H1 (cell line): ENCODE data around the gene MSI2. TPM values are rescaled to one million over a fixed set of nuclear protein-coding genes. Genes with fewer than 3 reads are reported as not detected.
A peak's percentile ranks its signal among the peaks of the same experiment; 100 is the strongest.

Experiments used
- CTCF ChIA-PET: fragments of 300-600 bp; sonication (Branson Sonifier 250); formaldehyde crosslinking; loops from one replicate; lab custom pipeline; 2021; ENCODE audit not compliant: partially characterized antibody; lab: Charles Lee
- POLR2A ChIA-PET: fragments of 300-600 bp; sonication (Branson Sonifier 250); formaldehyde crosslinking; loops from one replicate; lab custom pipeline; 2021; ENCODE audit warnings: inconsistent platforms; ENCODE audit not compliant: partially characterized antibody; lab: Charles Lee
- DNase-seq, 2 experiments: peaks; one replicate each; pipeline versions ENCODE4 v3.0.0 to v3.0.0-alpha.2; 2010 to 2022; ENCODE audit warnings: low spot score in 2 of 2, low read depth in 1 of 2, mixed read lengths in 1 of 2
- FAIRE-seq: peaks from 2 replicates; lab custom pipeline; 2011; peaks lifted over from hg19 to GRCh38; lab: Jason Lieb, UNC
- H2AFZ ChIP-seq: 2 replicates; pipeline ENCODE4 v1.8.1; 2012; ENCODE audit warnings: low read length, inconsistent platforms
- H2AK5ac ChIP-seq: 2 replicates; pipeline ENCODE4 v1.6.1; 2013; ENCODE audit warnings: low read depth, low read length
- H2BK120ac ChIP-seq: replicated peaks from 2 replicates; pipeline ENCODE3; 2013; ENCODE audit warnings: low read depth, low read length, inconsistent platforms
- H2BK12ac ChIP-seq: 2 replicates; pipeline ENCODE4 v1.6.1; 2013; ENCODE audit warnings: low read depth, low read length
- H2BK15ac ChIP-seq: 2 replicates; pipeline ENCODE4 v1.6.1; 2013; ENCODE audit warnings: low read length
- H2BK20ac ChIP-seq: 2 replicates; pipeline ENCODE4 v1.6.1; 2013; ENCODE audit warnings: low read length
- H2BK5ac ChIP-seq: 2 replicates; pipeline ENCODE4 v1.6.1; 2013; ENCODE audit warnings: low read depth, low read length
- H3K14ac ChIP-seq: 2 replicates; pipeline ENCODE4 v1.6.1; 2013; ENCODE audit warnings: inconsistent platforms; ENCODE audit not compliant: insufficient read length
- H3K18ac ChIP-seq: 2 replicates; pipeline ENCODE4 v1.6.1; 2013; ENCODE audit warnings: low read length; ENCODE audit errors: extremely low read depth
- H3K23ac ChIP-seq: 2 replicates; pipeline ENCODE4 v1.6.1; 2013; ENCODE audit warnings: inconsistent platforms; ENCODE audit not compliant: insufficient read length
- H3K23me2 ChIP-seq: 2 replicates; pipeline ENCODE4 v1.6.1; 2013; ENCODE audit warnings: low read depth, low read length
- H3K27ac ChIP-seq: 2 replicates; pipeline ENCODE4 v1.6.1; 2011; ENCODE audit warnings: low read depth, low read length, inconsistent platforms
- H3K27me3 ChIP-seq, 4 experiments: replicated peaks in 1 of 4; 1 replicate in 1 of 4; 2 replicates in 3 of 4; pipeline versions ENCODE4 v1.6.1 to v1.8.1; 2011 to 2013; ENCODE audit warnings: low read length in 3 of 4, mild to moderate bottlenecking in 3 of 4, inconsistent platforms in 2 of 4, mixed read lengths in 2 of 4, moderate library complexity in 1 of 4; ENCODE audit not compliant: control insufficient read depth in 3 of 4, insufficient read depth in 3 of 4; ENCODE audit errors: extremely low read depth in 1 of 4
- H3K36me3 ChIP-seq, 4 experiments: 2 replicates each; pipeline versions ENCODE4 v1.6.1 to v1.8.1; 2011 to 2013; ENCODE audit warnings: mild to moderate bottlenecking in 4 of 4, low read length in 3 of 4, moderate library complexity in 2 of 4, control low read depth in 1 of 4, inconsistent platforms in 1 of 4; ENCODE audit not compliant: insufficient read depth in 4 of 4, control insufficient read depth in 2 of 4
- H3K4ac ChIP-seq: replicated peaks from 2 replicates; pipeline ENCODE3; 2013; ENCODE audit warnings: low read length, low read depth, mixed read lengths, inconsistent platforms; ENCODE audit not compliant: insufficient read length
- H3K4me1 ChIP-seq, 4 experiments: replicated peaks in 1 of 4; 1 replicate in 1 of 4; 2 replicates in 3 of 4; pipeline versions ENCODE4 v1.6.1 to v1.8.1; 2011 to 2013; ENCODE audit warnings: low read length in 3 of 4, inconsistent platforms in 2 of 4, mixed read lengths in 1 of 4; ENCODE audit not compliant: insufficient read depth in 4 of 4, control insufficient read depth in 3 of 4
- H3K4me2 ChIP-seq, 2 experiments: 2 replicates each; pipeline versions ENCODE4 v1.6.1 to v1.8.1; 2011 to 2013; ENCODE audit warnings: low read depth in 2 of 2, low read length in 2 of 2, control low read depth in 1 of 2, inconsistent platforms in 1 of 2, mild to moderate bottlenecking in 1 of 2; ENCODE audit not compliant: insufficient read depth in 1 of 2
- H3K4me3 ChIP-seq, 4 experiments: fragments of 200-600, 300-600 bp in 1 of 4; sonication (generic), shearing (Covaris generic), sonication (Bioruptor Twin) in 1 of 4; 2 replicates each; pipeline versions ENCODE4 v1.5.1 to v1.8.1; 2011 to 2016; ENCODE audit warnings: low read length in 4 of 4, low read depth in 3 of 4, control low read depth in 2 of 4, inconsistent platforms in 2 of 4, mild to moderate bottlenecking in 2 of 4, mixed read lengths in 1 of 4, moderate library complexity in 1 of 4; ENCODE audit not compliant: insufficient read depth in 2 of 4; ENCODE audit errors: extremely low read depth in 1 of 4
- H3K56ac ChIP-seq: replicated peaks from 2 replicates; pipeline ENCODE3; 2013; ENCODE audit warnings: low read depth, mild to moderate bottlenecking, mixed read lengths, low read length, inconsistent platforms; ENCODE audit not compliant: insufficient read length
- H3K79me1 ChIP-seq: 2 replicates; pipeline ENCODE4 v1.6.1; 2013; ENCODE audit warnings: low read depth, low read length, control low read depth
- H3K79me2 ChIP-seq, 2 experiments: 2 replicates each; pipeline versions ENCODE4 v1.6.1 to v1.8.1; 2012 to 2013; ENCODE audit warnings: low read length in 2 of 2, mild to moderate bottlenecking in 2 of 2, inconsistent platforms in 1 of 2; ENCODE audit not compliant: insufficient read depth in 2 of 2, control insufficient read depth in 1 of 2
- H3K9ac ChIP-seq, 4 experiments: replicated peaks in 1 of 4; 1 replicate in 1 of 4; 2 replicates in 3 of 4; pipeline versions ENCODE4 v1.6.1 to v1.8.1; 2011 to 2013; ENCODE audit warnings: low read depth in 3 of 4, low read length in 3 of 4, control low read depth in 2 of 4, mild to moderate bottlenecking in 2 of 4, moderate library complexity in 2 of 4, inconsistent platforms in 1 of 4; ENCODE audit errors: extremely low read depth in 1 of 4
- H3K9me3 ChIP-seq, 2 experiments: 2 replicates each; pipeline versions ENCODE4 v1.6.1 to v1.8.1; 2012 to 2013; ENCODE audit warnings: mild to moderate bottlenecking in 2 of 2, moderate library complexity in 2 of 2, control low read depth in 1 of 2, inconsistent platforms in 1 of 2, low read depth in 1 of 2, low read length in 1 of 2, mixed read lengths in 1 of 2; ENCODE audit not compliant: insufficient read depth in 2 of 2
- H4K20me1 ChIP-seq, 2 experiments: replicated peaks in 1 of 2; 2 replicates each; pipeline versions ENCODE3 to v1.8.1; 2011 to 2013; ENCODE audit warnings: inconsistent platforms in 2 of 2, low read length in 2 of 2, mild to moderate bottlenecking in 1 of 2; ENCODE audit not compliant: insufficient read depth in 2 of 2, control insufficient read depth in 1 of 2
- H4K5ac ChIP-seq: 2 replicates; pipeline ENCODE4 v1.6.1; 2013; ENCODE audit warnings: low read length, low read depth, mixed read lengths, inconsistent platforms; ENCODE audit not compliant: insufficient read length
- H4K8ac ChIP-seq: 2 replicates; pipeline ENCODE4 v1.8.0; 2013; ENCODE audit warnings: mild to moderate bottlenecking, moderate library complexity, low read length, inconsistent platforms; ENCODE audit not compliant: insufficient read depth; ENCODE audit errors: extremely low read depth
- H4K91ac ChIP-seq: replicated peaks from 2 replicates; pipeline ENCODE3; 2013; ENCODE audit warnings: low read length, mixed read lengths, inconsistent platforms; ENCODE audit not compliant: insufficient read length
- RXRA ChIP-seq: IDR thresholded peaks from 2 replicates; pipeline ENCODE4 v1.6.1; 2011; ENCODE audit warnings: low read depth, mild to moderate bottlenecking, low read length, moderate library complexity; ENCODE audit not compliant: insufficient read depth
- SP4 ChIP-seq: IDR thresholded peaks from 2 replicates; pipeline ENCODE4 v1.6.1; 2012; ENCODE audit warnings: low read length, inconsistent platforms
- WGBS, 2 experiments: shearing (Covaris generic) in 1 of 2; methylation state at CpG; one replicate each; pipeline versions ENCODE4 v1.1.6 to v1.1.7; 2013 to 2015; ENCODE audit warnings: low lambda C conversion rate in 2 of 2, mixed read lengths in 2 of 2, inconsistent platforms in 1 of 2, low coverage in 1 of 2, missing lambda C conversion rate in 1 of 2; ENCODE audit not compliant: insufficient replicate concordance in 2 of 2, insufficient coverage in 1 of 2, insufficient read length in 1 of 2; ENCODE audit errors: extremely low coverage in 1 of 2, missing lambda C conversion rate in 1 of 2; 5-methylcytosine and 5-hydroxymethylcytosine counted together
- polyA plus RNA-seq, 7 experiments: library from polyadenylated mRNA; depleted of rRNA in 3 of 7; stranded (reverse) in 5 of 7; unstranded in 2 of 7; fragments of >200 nt in 5 of 7; fragments of 200-250 nt in 2 of 7; gene quantifications; 1 replicate in 5 of 7; 2 replicates in 1 of 7; 4 replicates in 1 of 7; pipeline versions ENCODE4 v1.2.1 to v1.2.3, GENCODE V29; 2011 to 2013; ENCODE audit warnings: missing spikeins in 2 of 7, mixed read lengths in 2 of 7
- total RNA-seq: library from RNA; stranded (reverse); fragmentation: NEBNext Ultra II Directional; extraction: Animal tissue kit (Norgen Biotek cat#: 25700); gene quantifications from 2 replicates; pipeline ENCODE4 v1.2.1, GENCODE V29; 2021

Gene MSI2
- total and polyA plus RNA-seq, 2 of the 8 experiments (the other 6 are each of a cell fraction or from before 2014, with no cell fraction given) = 36.7 to 80.6 TPM

GRCh38 chr17:57379895-57380434 is 123.6 kb downstream of the MSI2 start:
- Histone ChIP-seq H3K23me2 (no peaks in the 10 kb centered on the region), H4K8ac (no peak overlapping the region), H2BK12ac (peak overlapping the region; percentile 45; the same call in 1 of the 2 replicates), H2BK20ac (peak overlapping the region; percentile 83; the same call in 1 of the 2 replicates), H3K4ac (no peak overlapping the region), H3K9ac (no peak overlapping the region; a peak in 1 of 7 replicates), H4K20me1 (no peaks in the 10 kb centered on the region), H3K79me2 (peaks cover 0 to 34% of the 10 kb centered on the region in 2 experiments; a peak in 2 of 4 replicates), H3K4me1 (peaks cover 5 to 29% (median 25%) of the 10 kb centered on the region in 4 experiments; a peak in 6 of 7 replicates), H3K18ac (peak overlapping the region; percentile 80), H3K23ac (no peak overlapping the region), H4K91ac (peak overlapping the region; percentile 37), H3K9me3 (no peaks in the 10 kb centered on the region), H2BK5ac (peak overlapping the region; percentile 55; the same call in 1 of the 2 replicates), H3K79me1 (peaks cover 4% of the 10 kb centered on the region), H3K27ac (no peak overlapping the region), H2AFZ (no peak overlapping the region), H3K27me3 (no peaks in the 10 kb centered on the region), H2BK120ac (no peak overlapping the region), H3K56ac (no peak overlapping the region), H3K4me3 (no peak overlapping the region), H2BK15ac (peak overlapping the region; percentile 55; the same call in 1 of the 2 replicates), H4K5ac (no peak overlapping the region), H3K4me2 (peak overlapping the region; percentile 6 to 29; a peak in 2 of 4 replicates), H3K36me3 (no peaks in the 10 kb centered on the region), H3K14ac (no peak overlapping the region), H2AK5ac (peak overlapping the region; percentile 79; the same call in 1 of the 2 replicates)
- FAIRE-seq (no peak), DNase-seq (no peak)
- CTCF ChIA-PET = interaction anchor here (1.1 kb wide), 1 partner anchor 403 kb away, joined by 4 read pairs; no protein-coding TSS in a partner anchor
- WGBS, 2 experiments = 78% methylated on average over 12 of the region's 12 CpGs; no CpG with 5 or more reads in 1 of the 2 experiments
- POLR2A ChIA-PET = interaction anchor here (0.7 to 1.0 kb wide), 2 partner anchors 29 to 123 kb away, joined by 3 to 4 read pairs; no protein-coding TSS in a partner anchor
- no peak for TF ChIP-seq RXRA
- no peak for TF ChIP-seq SP4
